Breast epithelium (tissue), 3 donors: ENCODE data around the gene TTC12.

Source experiments
- CTCF ChIP-seq, 3 donors: fragments of 450-650 bp; IDR thresholded peaks; one replicate each; pipeline ENCODE4 v1.5.1; 2016 to 2017; ENCODE audit warnings: antibody characterized with exemption in 3 of 3, mild to moderate bottlenecking in 3 of 3, moderate library complexity in 3 of 3
- POLR2A ChIP-seq: fragments of 450-650 bp; IDR thresholded peaks from one replicate; pipeline ENCODE4 v1.6.1; 2016; ENCODE audit warnings: antibody characterized with exemption, mild to moderate bottlenecking, moderate library complexity
- POLR2AphosphoS5 ChIP-seq, 3 donors: sonication (generic); formaldehyde crosslinking; IDR thresholded peaks; one replicate each; pipeline ENCODE4 v1.6.1; 2017; ENCODE audit warnings: antibody characterized with exemption in 3 of 3

GRCh38 chr11:113415343-113415742 lies 101.0 kb downstream of the TTC12 start:
- TF ChIP-seq CTCF (IDR thresholded peaks at IDR 0.05) (no peak), POLR2AphosphoS5 (IDR thresholded peaks at IDR 0.05) (no peak), POLR2A (no peak)
